ENCODE data around the gene ICAM1.

DNA sequence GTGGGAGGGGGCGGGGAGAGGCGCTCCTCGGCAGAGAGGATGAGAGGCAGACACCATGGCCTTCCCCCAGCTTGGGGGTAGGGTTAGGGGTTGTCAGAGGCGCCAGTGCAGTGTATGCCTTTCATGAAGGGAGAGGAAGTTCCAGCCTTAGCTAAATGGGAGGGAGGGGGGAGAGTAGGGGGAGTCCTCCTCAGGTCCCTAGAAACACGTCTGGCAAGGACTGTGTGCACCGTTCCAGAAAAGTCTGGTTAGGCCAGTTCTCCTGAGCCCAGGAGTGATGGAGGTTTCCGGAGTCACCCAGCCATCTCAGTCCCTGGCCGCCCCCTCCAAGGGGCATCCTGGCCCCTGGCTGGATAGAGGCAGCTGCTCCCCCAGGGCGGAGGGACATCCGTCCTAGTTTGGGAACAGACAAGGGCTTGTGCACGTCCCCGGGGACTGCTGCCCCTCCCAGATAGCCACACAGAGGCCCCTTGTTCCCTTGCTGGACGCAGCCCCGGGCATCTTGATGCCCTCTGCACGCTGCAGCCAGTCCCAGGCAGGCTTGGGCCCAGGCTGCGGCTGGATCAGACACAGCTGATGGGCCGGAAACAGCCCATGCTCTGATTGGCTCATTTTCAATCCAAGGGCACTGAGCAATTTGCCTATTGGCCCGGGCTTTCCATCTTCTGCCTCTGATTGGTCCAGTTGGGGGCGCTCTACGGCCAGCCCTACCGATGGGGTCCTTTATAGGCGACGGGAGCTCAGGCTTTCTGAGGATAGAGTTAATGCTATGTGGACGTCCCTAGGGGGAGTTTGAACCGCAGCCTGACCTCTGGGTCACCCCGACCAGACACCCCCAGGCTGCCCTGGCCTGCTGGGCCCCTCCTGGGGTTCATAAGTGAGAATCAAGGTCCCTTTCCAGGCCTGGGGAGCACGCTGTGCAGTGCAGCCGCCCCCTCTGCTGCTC lies 43.6 kb upstream of the ICAM1 start:
- TF ChIP-seq, protein P1, sequence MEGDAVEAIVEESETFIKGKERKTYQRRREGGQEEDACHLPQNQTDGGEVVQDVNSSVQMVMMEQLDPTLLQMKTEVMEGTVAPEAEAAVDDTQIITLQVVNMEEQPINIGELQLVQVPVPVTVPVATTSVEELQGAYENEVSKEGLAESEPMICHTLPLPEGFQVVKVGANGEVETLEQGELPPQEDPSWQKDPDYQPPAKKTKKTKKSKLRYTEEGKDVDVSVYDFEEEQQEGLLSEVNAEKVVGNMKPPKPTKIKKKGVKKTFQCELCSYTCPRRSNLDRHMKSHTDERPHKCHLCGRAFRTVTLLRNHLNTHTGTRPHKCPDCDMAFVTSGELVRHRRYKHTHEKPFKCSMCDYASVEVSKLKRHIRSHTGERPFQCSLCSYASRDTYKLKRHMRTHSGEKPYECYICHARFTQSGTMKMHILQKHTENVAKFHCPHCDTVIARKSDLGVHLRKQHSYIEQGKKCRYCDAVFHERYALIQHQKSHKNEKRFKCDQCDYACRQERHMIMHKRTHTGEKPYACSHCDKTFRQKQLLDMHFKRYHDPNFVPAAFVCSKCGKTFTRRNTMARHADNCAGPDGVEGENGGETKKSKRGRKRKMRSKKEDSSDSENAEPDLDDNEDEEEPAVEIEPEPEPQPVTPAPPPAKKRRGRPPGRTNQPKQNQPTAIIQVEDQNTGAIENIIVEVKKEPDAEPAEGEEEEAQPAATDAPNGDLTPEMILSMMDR (IDR thresholded peaks at IDR 0.05), result no peak
- TF ChIP-seq EP300 (IDR thresholded peaks at IDR 0.05), result no peak
- no peak for TF ChIP-seq POLR2A (IDR thresholded peaks at IDR 0.05)

All from ovary (tissue), 3 donors.